ENCODE results near the gene DGCR2. TPM values are rescaled to one million over a fixed set of nuclear protein-coding genes. Genes with fewer than 3 reads are reported as not detected.

The DGCR2 gene
- total RNA-seq, 1 experiment from 2014 or later, result 42.9 TPM

DNA sequence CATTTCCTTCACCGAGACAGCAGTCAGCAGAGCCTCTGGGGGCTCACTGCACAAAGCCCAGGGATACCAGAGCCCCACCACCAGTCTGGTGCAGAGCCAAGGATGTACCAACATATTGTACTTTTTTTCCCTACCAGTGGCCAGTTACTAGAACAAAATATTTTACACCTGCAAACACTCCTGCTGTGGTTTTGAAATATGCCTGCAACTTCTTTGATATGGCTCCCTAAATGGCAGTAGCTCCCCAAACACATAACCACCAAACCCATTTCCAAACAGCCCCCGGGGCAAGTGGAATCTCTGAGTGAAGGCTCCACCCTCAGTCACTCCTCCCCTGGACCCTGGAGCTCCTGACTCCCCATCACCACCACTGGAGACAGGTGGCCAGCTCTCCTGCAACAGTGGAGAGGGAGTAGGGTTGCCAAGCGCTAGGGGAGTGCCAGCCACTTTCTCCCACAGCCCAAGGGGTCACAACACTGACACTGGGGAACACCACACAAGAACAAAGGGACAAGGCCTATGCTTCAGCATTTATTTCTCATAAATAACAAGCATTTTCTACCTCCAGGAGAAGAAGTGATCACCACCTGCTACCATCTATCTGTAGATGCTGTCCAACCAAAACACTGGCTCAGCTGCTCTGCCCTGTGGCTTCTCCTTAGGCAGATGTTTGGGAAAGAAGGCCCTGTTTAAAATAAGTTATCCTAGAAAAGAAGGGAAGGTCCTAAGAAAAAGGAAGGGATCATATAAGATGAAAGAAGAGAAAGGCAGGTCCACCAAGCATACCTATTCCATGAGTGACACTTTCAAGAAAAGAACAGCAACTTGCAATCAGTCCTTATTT, 15.1 kb downstream of the DGCR2 start (continued):
- TF ChIP-seq, protein P1, sequence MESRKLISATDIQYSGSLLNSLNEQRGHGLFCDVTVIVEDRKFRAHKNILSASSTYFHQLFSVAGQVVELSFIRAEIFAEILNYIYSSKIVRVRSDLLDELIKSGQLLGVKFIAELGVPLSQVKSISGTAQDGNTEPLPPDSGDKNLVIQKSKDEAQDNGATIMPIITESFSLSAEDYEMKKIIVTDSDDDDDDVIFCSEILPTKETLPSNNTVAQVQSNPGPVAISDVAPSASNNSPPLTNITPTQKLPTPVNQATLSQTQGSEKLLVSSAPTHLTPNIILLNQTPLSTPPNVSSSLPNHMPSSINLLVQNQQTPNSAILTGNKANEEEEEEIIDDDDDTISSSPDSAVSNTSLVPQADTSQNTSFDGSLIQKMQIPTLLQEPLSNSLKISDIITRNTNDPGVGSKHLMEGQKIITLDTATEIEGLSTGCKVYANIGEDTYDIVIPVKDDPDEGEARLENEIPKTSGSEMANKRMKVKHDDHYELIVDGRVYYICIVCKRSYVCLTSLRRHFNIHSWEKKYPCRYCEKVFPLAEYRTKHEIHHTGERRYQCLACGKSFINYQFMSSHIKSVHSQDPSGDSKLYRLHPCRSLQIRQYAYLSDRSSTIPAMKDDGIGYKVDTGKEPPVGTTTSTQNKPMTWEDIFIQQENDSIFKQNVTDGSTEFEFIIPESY (IDR thresholded peaks at IDR 0.05; ENCODE audit: extremely low read depth, insufficient replicate concordance, low read length), result no peak
- TF ChIP-seq SP1 (IDR thresholded peaks at IDR 0.05; ENCODE audit: low read depth) (no peak), POLR2A (IDR thresholded peaks at IDR 0.05; ENCODE audit: borderline replicate concordance, extremely low read depth, insufficient read depth, insufficient read length) (no peak), FOSL1 (IDR thresholded peaks at IDR 0.05; ENCODE audit: low read depth) (no peak), POLR2AphosphoS5 (IDR thresholded peaks at IDR 0.05; ENCODE audit: low read depth, low read length) (no peak), TCF7L2 (IDR thresholded peaks at IDR 0.05; ENCODE audit: borderline replicate concordance, extremely low read depth, insufficient read depth, insufficient read length) (no peak), RAD21 (IDR thresholded peaks at IDR 0.05; ENCODE audit: low read depth) (no peak)
- TF ChIP-seq, protein P2, sequence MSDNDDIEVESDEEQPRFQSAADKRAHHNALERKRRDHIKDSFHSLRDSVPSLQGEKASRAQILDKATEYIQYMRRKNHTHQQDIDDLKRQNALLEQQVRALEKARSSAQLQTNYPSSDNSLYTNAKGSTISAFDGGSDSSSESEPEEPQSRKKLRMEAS (IDR thresholded peaks at IDR 0.05), result no peak
- TF ChIP-seq, protein P3, sequence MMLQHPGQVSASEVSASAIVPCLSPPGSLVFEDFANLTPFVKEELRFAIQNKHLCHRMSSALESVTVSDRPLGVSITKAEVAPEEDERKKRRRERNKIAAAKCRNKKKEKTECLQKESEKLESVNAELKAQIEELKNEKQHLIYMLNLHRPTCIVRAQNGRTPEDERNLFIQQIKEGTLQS (IDR thresholded peaks at IDR 0.05), result no peak
